GM04503 (cell line): ENCODE data around the gene DNAJA2.

Source experiments
- DNase-seq: peaks from one replicate; pipeline ENCODE4 v3.0.0-alpha.2; 2012; ENCODE audit warnings: low read depth

Gene DNAJA2

DNA sequence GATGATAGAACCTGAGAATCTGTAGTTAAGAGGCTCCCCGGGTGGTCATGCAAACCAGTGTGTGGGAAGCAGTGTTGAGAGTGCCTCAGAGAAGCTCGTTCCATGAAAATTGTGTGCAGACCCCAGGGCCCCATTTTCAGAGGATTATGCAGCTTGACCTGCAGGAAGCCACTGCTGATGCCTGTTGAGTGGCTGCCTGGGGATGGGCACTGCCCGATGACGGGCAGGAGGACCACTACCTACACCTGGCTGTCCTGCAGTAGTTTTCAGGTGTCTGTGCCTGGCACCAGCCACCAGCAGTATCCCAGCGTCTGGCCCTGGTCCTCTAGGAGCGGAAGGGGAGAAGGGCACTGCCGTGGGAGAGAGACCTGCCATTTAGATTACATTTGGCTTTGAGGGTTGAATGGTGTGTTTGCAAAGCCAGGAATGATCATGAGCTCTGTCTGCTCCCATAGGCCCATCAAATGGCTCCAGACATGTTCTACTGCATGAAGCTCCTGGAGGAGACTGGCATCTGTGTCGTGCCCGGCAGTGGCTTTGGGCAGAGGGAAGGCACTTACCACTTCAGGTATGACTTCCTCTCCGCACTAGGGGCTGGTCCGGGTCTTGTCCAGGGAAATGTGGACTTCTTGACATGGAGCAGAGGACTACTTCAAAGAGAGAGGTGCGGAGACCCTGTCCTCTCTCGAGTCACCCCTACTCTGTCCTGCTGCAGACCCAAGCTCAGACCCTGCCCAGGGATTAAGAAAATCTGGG lies 46.8 kb downstream of the DNAJA2 start:
- DNase-seq: no peak

DNA sequence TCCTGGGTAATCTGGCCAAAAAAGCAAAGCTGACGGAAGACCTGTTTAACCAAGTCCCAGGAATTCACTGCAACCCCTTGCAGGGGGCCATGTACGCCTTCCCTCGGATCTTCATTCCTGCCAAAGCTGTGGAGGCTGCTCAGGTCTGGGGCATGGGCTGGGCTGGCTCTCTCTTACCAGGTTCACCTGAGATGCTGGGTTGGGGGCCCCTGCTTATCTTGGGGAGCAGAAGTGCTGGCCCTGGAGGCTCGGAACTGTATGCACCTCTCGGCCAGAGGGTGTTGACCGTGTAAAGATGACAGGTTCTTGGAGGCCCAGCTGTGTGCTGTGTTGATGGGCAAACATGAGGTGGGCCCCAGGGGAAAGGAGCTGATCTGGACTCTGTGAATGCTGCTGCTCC lies 49.1 kb downstream of the DNAJA2 start:
- no peak for DNase-seq

DNA sequence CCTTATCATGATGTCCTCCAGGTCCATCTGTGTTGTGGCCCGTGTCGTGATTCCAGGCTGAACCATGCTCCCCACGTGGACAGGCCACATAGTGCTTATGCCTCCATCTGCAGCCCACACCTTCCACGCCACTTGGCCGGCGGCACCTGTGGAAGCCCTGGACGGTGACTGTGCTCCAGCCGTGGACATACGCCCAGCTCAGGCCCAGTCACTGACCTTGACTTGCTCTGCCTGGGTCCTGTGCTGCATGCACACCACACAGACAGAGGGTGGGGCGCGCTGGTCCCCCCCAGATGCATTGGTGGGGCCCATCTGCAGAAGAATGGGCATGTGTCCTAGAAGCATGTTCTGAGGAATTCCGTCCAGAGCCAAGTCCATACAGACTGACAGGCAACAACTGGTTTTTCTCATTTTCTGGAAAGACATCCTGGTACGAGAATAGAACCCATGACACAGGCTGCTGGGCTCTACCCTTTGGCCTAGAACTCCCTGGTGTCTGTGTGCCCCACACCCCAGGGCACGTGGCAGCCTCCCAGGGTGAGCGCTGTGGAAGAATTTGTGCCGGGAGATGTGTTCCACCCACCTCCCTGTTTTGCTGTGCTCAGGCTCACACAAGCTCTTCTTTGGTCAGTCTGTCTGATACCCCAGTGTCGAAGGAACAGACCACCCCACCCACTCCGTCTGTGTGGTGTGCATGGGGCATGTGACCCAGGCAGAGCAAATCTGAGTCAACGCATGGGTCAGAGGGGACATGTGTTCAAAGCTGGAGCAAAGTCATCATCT lies 49.8 kb downstream of the DNAJA2 start:
- no peak for DNase-seq

DNA sequence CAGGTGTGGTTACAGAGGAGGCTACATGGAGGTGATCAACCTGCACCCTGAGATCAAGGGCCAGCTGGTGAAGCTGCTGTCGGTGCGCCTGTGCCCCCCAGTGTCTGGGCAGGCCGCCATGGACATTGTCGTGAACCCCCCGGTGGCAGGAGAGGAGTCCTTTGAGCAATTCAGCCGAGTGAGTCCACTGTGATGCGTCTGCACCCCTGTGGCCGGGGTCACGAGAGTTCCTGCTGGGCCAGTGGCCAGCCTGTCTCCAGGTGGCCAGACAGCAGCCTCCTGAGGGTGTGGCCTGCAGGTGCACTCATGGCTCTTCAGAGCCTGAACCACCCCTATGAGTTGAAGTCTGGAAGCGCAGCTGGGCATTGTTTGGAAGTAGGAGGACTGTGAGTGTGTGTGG lies 51.2 kb downstream of the DNAJA2 start:
- no peak for DNase-seq

DNA sequence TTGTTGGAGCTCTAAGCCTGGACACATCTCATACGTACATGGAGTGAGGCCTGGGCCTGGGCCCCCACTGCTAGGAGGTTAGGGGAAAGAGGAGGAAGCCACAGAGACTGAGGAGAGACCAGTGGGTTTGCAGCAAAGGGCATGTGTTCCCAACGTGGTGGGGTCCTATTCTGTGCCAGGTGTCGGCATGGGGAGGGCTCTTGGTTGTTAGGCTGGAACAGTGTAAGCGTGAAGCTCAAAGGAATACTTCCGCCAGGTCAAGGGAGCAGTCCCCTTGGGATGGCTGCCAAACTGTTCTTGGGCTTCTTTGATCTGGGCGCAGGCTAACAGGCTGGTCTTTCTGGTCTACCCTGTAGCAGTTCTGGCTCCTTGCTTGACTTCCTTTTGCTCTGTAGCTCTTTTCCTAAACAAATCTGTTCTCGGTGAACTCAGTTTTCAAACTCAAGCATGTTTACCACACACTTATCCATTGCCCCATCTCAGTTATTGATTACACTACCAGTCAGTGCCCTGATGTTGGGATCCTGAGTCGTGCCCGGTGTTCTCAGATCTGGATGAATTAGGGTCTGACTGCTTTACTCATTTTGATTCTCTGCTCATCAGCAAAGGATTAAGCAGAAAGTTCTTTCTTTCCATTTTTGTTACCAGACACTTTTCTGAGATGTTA lies 52.9 kb downstream of the DNAJA2 start:
- DNase-seq: no peak

DNA sequence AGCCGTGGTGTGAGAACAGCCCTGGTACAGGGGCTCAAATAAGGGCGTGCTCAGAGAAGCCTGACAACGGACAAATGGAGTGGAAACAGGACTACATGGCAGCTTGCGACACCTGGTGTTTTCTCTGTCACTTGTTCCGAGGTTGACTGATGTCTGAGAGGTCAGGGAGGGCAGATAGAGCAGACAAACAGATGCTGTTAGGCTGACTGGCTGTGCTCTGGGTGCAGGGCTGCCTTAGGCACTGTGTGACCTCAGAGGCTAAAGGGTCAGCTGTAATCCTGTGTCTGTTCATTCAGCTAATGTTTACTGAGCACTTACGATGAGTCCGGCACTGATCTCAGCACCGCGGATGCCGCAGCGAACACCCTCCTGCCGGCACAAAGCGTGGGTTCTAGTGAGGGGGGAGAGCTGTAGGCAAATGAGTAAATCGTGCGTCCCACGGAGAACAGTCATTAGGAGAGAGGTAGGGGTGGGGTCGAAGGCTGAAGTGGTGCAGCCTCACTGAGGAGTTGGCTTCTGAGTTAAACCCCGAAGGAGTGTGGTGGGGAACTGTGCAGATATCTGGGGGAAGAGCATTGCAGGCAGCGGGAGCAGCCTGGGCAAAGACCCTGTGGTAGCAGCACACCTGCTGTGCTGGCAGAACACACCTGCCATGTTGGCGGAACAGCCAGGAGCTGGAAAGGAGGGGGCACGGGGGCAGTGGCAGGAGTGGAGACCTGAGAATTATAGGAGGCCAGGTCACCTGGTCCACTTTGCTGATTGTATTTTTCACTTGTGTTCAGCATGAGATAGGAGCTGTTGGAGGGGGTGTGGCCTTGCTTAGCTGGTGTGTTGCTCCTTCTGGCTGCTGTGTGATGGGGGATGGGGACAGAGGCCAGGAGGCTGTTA lies 54.3 kb downstream of the DNAJA2 start:
- DNase-seq: no peak

DNA sequence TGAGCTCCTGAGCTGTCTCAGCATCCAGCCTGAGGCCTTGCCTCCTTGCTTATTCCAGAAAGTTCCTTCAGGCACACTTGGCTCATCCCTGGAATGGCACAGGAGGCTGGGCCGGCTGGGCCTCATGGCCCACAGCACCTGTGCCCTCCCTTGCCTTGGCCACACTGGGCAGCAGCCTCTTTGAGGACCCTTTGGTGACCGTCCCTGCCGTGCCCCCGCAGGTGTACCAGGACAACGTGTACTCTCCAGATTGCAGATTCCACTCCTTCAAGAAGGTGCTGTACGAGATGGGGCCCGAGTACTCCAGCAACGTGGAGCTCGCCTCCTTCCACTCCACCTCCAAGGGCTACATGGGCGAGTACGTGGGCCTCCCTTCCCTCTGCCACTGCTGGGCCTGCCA lies 55.1 kb downstream of the DNAJA2 start:
- no peak for DNase-seq

DNA sequence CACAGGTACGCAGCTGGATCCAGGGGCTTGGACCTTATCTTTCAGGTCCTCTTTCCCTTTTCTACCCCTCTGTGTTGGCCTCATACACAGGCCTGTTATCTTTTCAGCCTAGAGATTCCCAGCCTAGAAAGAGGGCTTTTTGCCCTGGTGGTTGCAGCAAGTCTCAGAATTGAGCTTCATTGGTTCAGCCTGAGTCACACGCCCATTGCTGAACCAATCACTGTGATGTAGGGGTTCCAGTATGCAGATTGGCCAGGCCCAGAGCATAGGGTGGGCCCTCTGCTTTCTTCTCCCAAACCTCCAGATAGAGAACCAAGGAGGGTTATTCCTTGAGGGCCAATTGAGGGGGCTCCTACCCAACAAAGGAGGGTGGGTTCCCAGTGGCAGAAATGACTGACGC lies 56.5 kb downstream of the DNAJA2 start:
- no peak for DNase-seq

DNA sequence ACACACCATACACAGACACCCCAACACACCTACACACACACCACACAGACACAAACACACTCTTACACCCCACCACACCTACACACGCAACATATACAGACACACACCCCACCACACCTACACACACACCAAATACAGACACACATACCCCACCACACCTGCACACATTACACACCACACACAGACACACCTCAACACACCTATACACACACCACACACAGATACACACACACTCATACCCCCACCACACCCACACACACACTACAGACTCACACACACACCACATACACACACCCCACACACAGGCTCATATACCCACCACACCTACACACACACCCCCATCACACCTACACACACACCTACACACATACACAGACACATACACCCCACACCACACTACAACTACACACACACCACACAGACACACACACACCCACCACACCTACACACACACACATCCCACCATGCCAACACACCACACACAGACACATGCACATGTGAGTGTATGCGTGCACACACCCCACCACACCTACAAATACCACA lies 57.9 kb downstream of the DNAJA2 start:
- no peak for DNase-seq

DNA sequence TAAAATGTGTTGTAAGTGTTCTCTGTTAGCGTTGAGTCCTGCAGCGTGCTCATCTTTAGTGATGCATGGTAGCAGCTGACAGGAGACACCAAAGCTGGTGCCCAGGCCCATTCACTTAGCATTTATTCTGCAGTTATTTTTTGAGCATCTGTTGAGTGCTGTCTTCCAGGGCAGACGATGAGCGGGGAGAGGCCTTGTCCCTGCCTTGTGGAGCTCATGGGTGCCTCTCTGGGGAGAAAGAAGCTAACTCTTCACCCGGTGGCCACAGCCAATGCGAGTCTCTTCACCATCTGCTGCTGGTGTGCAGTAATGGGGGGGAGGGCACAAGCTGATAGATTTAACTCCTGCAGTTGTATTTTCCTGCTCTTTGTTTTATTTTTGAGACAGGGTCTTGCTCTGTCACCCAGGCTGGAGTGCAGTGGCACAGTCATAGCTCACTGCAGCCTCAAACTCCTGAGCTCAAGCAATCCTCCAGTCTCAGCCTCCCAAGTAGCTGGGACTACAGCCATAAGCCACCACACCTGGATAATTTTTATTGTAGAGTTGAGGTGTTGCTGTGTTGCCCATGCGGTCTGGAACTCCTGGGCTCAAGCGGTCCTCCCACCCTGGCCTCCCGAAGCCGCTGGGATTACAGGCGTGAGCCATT lies 58.8 kb downstream of the DNAJA2 start:
- DNase-seq: no peak

DNA sequence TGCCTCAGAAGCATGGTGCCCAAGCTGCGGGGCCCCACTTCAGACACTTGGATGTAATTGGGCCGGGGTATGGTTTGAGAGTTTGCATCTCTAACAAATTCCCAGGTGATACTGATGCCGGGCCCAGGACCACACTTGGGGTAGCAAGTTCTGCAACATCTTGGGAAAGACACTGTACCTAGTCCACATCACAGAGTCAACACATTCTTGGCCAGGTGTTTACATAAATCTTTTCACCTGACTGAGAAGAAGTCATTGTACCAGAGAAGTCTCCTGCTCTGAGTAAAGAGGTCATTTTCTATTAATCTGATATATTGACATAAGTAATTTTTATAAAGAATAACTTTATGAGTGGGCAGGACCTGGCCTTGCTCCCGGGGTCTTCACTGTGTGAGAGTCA lies 61.8 kb downstream of the DNAJA2 start:
- no peak for DNase-seq

DNA sequence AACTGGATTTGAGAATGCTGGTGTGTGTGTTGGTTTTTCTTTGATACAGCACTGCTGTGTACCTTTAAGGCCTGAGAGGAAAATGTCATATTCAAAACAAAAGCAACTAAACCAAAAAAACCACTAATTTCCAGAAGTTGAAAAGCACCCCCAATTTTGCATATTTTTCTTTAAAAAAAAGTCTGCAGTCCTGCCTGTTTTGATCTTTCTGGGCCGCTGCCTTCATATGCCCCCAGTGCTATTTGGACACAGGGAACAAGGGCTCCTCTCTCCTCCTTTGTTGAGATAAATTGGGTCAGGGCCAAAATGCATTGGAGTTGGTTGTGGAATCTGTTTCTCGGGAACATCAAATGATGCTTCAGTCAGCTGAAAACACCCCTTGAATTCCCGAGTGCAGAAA lies 62.4 kb downstream of the DNAJA2 start:
- DNase-seq: no peak

DNA sequence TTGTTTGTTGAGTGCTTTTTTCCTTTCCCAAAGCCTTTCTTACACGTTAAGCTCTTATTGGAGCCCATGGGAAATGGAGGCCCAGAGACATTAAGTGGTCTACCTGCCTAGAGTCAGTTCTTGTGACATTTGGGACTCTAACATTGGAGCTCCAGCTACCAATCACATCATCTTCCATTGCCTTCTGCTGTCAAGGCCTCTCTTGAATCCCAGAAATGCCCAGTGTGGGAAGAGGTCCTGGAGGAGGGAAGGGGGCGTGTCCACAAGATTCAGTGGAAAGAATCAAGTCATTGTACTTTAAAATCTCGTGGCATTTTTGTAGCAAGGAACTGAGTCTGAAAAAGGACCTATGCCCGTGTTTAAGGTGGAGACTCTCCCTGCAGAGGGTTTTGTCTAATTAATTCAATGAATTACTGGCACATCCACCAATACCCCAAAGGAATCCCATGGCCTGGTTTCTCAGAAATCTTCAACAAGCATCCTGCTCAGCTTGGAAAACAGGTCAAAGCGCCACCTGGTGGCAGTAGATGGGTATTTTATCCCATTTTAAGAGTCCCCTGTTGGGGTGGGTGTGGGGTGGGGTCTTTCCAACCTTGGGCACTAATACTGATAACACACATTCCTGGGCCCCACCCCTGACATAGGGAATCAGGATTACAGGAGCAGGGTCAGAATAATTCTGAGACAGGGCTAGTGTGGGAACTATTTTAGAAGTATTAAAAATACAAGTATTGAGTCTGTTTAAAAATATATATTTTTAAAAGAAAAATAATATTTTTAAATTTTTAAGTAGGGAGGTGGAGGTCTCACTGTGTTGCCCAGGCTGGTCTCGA lies 64.7 kb downstream of the DNAJA2 start:
- no peak for DNase-seq

DNA sequence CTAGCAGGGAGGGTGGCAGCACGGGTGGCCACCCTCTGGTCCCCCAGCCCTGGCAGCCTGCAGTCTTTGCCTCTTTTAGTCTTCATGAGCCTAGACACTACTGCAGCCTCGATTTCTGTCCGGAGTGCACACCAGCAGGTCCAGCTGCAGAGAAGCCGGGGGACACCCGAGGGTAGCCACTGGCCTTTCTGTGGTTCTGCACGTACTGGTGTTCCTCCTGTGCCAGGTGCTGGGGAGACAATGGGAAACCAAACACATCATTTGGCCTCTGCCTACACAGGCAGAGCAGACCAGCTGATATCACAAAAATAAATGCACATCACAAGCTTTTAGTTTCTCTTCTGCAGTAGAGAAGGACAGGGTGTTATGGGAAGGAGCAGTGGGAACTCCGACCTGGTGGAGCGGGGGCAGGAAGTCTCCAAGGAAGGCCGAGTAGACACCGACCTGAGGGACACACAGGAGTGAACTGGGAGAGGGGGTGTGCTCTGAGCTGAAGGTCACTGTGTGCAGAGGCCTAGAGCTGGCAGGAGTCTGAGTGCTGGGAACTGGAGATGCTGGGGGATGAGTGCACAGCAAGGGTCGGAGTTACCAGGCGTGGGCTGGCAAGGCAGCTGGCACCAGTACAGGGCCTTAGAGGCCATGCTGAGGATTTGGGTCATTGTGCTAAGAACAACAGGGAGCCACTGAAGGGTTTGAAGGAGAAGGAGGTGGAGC lies 66.3 kb downstream of the DNAJA2 start:
- no peak for DNase-seq

DNA sequence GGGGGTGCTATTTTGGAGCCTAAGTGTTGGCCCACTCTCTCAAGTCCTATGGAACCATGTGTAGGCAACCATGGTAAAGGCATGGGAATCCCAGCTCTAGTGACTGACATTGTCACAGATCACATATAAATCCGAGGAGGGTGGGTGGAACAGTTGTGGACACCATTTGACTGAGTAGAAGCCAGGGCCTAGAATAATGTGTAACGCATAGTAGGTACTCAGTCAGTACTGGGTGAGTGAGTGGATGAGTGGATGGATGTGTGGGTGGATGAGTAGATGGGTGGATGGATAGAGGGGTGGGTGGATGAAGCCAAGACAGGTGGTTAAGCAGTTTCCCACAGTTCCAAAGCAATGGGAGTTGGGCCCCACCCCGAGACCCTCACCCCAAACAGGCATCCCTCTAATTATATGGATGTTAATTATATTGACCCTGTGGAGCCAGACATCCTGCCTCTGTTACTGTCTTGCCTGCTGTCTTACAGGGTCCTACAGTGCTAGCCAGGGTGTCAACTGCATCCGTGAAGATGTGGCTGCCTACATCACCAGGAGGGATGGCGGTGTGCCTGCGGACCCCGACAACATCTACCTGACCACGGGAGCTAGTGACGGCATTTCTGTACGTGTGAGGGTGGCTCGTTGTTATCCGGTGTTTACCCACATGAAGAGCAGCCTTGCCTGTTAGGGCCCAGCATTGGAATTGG lies 67.0 kb downstream of the DNAJA2 start:
- DNase-seq: no peak
